ENCODE measurements around the gene SPDYE3. TPM values are rescaled to one million over a fixed set of nuclear protein-coding genes. Genes with fewer than 3 reads are reported as not detected.
"Not testable (repeated sequence)": the region's sequence is repeated elsewhere in the genome, so short reads cannot be mapped to it uniquely, and the experiment has no call there.

The SPDYE3 gene, protein sequence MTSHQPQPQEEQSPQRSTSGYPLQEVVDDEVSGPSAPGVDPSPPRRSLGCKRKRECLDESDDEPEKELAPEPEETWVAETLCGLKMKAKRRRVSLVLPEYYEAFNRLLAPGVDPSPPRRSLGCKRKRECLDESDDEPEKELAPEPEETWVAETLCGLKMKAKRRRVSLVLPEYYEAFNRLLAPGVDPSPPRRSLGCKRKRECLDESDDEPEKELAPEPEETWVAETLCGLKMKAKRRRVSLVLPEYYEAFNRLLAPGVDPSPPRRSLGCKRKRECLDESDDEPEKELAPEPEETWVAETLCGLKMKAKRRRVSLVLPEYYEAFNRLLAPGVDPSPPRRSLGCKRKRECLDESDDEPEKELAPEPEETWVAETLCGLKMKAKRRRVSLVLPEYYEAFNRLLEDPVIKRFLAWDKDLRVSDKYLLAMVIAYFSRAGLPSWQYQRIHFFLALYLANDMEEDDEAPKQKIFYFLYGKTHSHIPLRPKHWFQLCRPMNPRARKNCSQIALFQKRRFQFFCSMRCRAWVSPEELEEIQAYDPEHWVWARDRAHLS
- polyA plus RNA-seq (ENCODE audit: insufficient read length in 4 of 4) = 1 to 10 TPM; 6.9 to 7.8 (median 7.7) TPM

DNA sequence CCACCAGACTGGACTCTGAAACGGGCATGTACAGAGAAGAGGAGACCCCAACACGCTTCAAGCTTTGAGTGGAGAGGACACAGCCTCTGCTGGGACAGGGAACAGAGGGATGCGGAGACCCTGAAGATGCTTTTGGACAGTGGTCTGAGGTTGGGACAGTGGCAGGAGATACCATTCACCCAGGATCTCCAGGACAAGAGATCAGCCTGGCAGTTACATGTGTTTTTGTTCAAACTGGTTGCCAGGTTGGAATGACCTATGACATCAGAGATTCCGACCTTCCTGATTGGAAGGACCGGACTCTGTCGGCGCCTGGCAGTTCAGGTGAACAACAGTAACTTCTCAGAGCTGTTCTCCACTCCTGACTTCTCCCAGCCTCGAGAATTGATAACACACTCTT is at the start of gene SPDYE3:
Gene SPDYE3, plus strand, starts transcription at position 301 of the 400 bp plus-strand sequence. CDS start 184 bp downstream, outside the sequence.
- DNase-seq (ENCODE audit: low read depth in 4 of 4, low spot score in 3 of 4) = not testable (repeated sequence)

DNA sequence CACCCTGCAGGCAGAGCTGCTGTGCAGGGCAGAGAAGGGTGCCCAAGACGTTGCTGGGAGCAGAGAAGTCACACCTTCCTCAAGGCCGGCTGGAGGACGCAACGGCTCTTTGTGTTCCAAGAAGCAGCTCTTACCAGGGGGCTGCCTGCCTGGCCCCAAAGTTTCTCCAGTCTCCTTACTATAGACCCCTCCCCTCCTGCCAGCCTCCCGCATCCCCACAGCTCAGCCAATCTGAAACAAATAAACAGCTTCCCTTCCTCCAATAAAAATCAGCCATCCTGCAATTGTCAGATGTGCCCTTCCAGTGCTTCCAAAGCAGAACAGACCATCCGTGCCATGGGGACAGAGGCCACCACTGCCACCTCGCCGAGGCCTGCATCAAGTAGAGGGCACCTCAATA is 47.5 kb upstream of the SPDYE3 start:
- DNase-seq (ENCODE audit: low read depth in 4 of 4, low spot score in 3 of 4) = not testable (repeated sequence)

DNA sequence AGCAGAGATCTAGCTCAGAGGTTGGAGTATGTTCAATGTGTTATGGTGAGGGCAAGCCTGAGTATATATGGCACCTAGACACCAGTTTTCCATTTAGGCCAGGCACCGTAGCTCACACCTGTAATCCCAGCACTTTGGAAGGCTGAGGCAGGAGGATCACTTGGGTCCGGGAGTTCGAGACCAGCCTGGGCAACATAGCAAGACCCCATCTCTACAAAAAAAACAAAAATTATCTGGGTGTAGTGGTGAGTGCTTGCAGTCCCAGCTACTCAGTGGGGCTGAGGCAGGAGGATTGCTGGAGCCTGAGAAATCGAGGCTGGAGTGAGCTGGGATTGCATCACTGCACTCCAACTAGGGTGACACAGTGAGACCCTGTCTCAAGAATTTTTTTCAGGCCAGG is 44.6 kb upstream of the SPDYE3 start:
- DNase-seq (ENCODE audit: low read depth in 4 of 4, low spot score in 3 of 4) = not testable (repeated sequence)

DNA sequence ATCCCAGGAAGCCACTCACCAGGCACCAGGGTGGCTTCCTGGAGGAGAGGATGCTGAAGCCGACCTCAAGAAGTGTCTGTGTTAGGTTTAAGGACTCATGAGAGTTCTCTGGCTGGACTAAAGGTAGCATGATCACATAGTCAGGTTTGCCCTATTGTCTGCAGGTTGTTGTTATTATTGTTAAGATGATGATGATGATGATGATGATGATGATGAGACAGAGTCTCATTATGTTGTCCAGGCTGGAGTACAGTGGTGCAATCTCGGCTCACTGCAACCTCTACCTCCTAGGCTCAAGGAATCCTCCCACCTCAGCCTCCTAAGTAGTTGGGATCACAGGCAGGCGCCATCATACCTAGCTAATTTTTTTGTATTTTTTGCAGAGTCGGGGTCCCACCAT is 43.3 kb upstream of the SPDYE3 start:
- not testable (repeated sequence) for DNase-seq (ENCODE audit: low read depth in 4 of 4, low spot score in 3 of 4)

DNA sequence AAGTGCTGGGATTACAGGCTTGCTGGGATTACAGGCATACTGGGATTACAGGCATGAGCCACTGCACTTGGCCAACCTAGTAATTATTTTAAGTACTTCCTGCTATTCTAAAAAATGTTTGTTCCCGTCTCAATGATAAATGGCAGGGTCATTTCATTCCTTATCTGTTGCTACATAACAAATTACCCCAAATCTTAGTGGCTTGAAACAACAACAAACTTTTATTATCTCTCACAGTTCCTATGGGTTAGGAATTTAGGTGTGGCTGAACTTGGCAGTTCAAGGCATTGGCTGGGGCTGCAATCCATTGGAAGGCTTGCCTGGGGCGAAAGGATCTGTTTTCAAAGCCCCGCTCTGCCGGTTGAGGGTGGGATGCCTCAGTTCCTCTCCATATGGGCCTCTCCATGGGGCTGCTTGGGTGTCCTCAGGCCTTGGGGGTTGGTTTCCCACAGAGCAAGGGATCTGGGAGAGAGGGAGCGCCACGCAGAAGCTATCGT is 42.8 kb upstream of the SPDYE3 start:
- DNase-seq (ENCODE audit: low read depth in 4 of 4, low spot score in 3 of 4) = not testable (repeated sequence)

DNA sequence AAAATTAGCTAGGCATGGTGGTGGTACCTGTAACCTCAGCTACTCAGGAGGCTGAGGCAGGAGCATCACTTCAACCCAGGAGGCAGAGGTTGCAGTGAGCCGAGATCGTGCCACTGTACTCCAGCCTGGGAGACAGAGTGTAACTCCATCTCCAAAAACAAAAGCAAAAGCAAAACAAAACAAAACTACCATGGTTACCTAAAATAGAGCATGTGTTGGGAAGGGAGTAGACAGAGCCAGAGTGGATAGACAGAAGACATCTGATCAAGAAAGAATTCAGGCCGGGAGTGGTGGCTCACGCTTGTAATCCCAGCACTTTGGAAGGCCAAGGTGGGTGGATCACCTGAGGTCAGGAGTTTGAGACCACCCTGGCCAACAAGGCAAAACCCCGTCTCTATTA is 41.7 kb upstream of the SPDYE3 start:
- not testable (repeated sequence) for DNase-seq (ENCODE audit: low read depth in 4 of 4, low spot score in 3 of 4)

DNA sequence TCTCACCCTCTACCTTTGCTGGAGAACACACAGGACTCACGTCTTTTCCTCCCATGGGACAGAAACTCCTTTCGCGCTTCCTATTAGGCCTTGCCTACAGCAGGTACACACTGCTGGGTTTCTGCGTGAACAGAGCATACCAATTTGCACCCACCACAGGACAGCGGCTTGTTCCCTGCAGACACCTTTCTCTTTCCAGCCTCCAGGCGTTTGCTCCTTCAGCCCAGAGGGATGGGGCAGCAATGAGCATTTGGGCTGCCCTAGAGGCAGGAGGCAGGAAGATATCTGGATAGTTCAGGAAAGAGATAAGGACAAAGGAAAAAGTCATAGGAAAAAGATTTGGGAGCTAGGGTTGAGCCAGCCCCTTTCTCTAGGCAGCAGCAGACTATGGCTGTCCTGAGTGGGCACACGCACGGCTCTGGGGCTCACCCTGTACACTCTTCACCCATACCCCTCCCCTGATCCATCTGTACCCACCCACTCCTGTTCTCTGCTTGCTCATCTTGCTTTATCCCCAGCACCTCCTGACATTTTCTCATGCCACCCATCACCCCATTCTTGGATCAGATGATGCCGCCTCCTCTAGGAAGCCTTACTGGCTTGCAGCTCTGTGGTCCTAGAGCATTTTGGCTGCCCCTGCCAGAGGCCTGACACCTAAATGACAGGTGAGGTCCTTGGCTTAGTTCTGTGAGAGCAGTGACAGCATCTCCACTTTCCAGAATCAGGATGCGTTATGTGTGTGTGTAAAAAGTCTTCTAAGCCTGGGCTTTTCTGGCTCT is 40.7 kb upstream of the SPDYE3 start:
- no peak for DNase-seq (ENCODE audit: low read depth in 4 of 4, low spot score in 3 of 4)

DNA sequence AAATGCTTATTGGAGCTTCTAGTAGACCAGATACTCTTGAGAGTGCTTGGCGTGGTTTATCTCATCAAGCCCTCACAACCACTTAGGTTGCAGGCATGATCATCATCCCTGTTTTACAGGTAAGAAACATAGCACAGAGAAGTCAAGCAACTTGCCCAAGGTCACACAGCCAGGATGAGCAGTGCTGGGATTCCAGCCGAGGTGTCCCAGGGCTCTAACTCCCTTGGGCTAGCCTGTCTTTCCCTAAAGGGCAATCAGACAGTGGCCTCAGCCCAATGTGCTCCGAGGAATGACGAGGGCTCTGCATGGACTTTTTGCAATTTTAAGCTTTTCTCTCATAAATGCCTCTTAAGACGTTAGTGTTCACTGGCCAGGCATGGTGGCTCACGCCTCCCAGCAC is 39.9 kb upstream of the SPDYE3 start:
- no peak for DNase-seq (ENCODE audit: low read depth in 4 of 4, low spot score in 3 of 4)

DNA sequence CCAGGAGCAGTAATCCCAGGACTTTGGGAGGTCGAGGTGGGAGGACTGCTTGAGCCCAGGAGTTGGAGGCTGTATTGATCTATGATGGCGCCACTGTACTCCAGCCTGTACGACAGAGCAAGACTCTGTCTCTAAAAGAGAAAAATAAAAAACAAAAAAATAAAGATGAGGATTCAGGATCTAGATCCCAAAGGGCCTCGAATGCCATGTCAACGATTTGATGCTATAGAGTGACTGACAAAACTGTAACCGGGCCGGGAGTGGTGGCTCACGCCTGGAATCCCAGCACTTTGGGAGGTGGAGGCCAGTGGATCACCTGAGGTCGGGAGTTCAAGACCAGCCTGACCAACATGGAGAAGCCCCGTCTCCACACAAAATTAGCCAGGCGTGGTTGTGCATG is 38.6 kb upstream of the SPDYE3 start:
- not testable (repeated sequence) for DNase-seq (ENCODE audit: low read depth in 4 of 4, low spot score in 3 of 4)

DNA sequence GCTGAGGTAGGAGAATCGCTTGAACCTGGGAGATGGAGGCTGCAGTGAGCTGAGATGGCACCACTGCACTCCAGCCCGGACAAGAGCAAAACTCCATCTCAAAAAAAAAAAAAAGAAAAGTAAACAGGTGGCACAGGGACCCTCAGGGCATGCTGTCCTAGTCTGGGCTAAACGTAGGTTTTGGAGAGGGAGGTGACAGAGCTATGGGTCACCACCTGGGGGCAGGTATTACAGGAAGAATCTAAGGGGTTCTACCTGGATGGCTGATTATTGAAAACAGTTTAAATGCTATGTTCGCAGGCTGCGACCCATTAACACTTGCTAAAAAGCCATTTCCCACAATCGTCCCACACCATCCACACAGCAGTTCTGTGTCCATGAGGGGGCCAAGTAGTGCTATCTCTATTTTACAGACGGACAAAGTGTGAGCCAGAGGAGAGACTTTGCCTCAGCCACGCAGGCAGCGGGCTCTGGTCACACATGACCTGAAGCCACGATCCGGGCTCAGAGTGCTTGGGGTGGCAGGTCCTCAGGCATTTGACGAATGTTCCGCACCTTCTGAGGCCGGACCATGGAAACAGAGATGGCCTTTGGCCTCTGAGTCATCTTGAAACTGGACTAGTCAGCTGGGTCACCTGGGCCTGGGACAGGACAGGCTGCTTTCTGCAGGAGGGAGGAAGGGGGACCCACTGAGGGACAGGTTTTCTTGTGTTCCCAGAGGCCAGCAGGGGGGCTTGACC is 38.0 kb upstream of the SPDYE3 start:
- DNase-seq (ENCODE audit: low read depth in 4 of 4, low spot score in 3 of 4) = not testable (repeated sequence)

DNA sequence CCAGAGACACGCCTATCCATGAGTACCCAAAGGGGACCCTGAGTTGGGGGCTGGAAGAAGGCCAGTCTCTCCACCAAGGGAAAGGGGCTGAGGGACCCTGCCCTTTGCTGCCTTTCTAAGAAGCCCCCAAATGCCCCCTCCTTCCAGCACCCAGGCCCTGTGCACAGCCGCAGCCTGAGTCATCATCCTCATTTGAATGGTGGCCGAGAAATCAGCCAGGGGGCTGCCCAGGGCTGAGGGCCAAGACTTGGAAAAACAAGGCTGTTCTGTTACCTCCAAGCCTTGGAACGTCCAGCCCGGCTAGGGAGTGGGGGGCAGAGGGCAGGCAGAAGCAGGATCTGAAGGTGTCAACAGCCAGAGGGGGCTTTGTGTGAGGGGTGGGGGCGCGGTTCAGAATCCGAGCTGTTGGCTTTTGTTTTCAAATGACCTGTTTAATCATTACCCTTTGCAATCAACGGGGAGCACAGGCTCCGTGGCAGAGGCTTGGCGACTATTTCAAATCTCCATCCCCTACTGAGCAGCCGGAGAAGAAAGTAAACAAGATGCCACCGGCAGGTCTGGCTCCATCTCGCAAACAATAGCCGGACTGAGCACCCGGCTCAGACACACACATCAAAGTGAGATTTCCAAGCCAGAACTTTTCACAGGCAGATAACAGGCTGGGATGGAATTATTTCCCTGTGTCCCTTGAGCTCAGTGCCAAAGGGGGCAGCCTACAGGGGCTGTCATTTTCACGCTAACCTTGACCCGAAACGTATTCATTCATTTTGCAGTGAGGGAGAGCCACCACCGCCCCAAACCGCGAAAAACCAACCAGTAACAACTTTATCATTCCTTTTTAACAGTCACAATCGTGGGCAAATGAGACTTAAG is 37.2 kb upstream of the SPDYE3 start:
- not testable (repeated sequence) for DNase-seq (ENCODE audit: low read depth in 4 of 4, low spot score in 3 of 4)

DNA sequence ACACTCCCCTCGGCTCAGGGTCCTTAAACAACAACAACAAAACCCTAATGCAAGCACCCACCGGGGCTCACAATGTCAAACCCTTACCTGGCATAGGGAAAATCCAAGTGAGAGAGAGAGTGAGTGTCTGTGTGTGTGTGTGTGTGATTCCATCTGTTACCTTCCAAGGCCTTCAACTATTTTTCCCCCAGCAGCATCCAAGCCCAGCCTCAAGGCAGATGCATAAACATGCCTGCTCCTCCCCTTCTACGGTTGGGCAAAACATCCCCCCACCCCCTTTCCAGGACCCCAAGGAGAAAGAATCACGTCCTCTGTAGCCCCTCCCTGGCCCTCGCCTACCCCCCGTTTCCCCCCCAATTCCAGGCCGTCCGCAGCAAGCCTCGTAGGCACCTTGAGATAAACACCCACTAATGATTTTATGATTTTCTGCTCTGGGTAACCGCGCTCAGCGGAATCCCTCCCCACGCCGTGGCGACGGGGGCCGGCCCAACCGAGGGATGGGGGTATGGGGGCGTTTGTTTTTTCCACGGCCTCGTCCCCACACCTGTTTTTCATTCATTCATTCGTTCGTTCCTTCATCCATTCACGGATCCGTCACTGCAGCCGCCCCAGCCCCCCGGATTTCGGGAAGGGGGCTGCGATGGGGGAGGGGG is 36.4 kb upstream of the SPDYE3 start:
- not testable (repeated sequence) for DNase-seq (ENCODE audit: low read depth in 4 of 4, low spot score in 3 of 4)

DNA sequence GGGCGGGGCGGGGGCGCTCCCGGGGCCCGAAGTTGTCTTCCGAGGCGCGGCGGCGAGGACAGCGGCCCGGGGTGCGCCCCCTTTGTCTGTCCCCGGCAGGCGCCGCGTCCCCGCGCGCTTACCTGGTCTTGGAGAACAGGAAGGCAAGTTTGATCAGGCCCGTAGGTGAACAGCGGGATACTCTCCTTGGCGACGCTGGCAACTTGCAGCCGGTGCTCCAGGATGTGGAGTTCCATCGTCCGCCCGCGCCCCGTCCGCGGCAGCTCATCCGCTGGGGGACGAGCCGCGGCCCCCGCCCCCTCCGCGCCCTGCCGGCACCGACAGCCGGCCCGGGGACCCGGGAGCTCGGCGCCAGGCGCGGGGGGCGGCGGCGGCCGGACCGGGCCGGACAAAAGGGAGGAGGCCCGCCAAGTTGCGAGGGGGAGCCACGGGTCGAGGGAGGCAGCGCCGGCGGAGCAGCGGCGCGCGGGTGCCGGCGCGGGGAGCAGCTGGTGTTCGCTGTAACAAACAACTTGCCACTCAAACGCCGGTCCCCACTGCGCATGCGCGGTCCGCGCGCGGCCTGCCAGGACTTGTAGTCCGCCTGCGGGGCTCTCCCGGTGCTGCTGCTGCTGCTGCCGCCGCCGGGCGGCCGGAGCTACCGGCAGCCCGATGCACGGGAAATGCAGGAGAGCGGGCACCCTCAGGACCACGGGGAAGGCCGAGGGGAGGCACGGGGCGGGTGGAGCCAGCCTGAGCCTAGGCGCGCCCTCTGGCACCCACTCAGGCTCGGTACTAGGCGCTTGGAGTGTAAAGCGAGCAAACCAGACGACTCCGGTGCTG is 35.6 kb upstream of the SPDYE3 start:
- peak; percentile 91 to 95 (median 92) for DNase-seq (ENCODE audit: low read depth in 4 of 4, low spot score in 3 of 4)

DNA sequence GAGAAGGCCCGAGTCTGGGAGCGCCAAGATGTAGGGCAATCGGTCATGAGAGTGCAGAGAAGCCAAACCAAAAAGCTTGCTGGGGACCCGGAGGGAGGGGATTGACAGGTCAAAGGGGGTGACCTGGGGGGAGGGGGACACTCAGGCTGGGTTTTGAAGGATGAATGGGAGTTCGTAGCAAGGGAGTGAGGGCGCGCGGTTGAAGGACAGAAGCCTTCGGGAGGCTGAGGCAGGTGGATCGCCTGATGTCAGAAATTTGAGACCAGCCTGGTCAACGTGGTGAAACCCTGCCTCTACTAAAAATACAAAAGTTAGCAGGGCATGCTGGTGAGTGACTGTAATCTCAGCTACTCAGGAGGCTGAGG is 35.0 kb upstream of the SPDYE3 start:
- not testable (repeated sequence) for DNase-seq (ENCODE audit: low read depth in 4 of 4, low spot score in 3 of 4)

DNA sequence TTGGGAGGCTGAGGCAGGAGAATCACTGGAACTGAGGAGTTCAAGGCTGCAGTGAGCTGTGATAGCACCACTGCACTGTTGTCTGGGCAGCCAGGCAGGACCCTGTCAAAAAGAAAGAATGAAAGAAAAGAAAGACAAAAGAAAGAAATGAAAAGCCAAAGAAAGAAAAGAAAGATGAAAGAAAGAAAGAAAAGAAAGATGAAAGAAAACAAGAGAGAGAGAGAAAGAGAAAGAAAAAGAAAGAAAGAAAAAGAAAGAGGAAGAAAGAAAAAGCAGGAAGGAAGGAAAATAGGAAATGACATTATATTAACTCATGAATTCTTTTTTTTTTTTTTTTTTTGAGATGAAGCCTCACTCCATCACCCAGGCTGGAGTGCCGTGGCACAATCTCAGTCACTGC is 32.4 kb upstream of the SPDYE3 start:
- no peak for DNase-seq (ENCODE audit: low read depth in 4 of 4, low spot score in 3 of 4)

DNA sequence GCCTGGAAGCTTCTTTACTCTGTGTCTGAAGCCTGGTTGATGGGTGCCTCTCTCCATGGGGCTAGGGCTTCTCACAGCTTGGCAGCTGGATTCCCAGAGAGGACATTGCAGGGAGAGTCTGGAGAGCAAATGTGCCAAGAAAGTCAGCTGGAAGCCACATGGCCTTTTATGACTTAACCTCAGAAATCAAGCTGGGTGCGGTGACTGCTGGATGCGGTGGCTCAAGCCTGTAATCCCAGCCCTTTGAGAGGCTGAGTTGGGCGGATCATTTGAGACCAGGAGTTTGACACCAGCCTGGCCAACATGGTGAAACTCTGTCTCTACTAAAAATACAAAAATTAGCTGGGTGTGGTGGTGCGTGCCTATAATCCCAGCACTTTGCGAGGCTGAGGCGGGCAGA is 31.4 kb upstream of the SPDYE3 start:
- not testable (repeated sequence) for DNase-seq (ENCODE audit: low read depth in 4 of 4, low spot score in 3 of 4)

DNA sequence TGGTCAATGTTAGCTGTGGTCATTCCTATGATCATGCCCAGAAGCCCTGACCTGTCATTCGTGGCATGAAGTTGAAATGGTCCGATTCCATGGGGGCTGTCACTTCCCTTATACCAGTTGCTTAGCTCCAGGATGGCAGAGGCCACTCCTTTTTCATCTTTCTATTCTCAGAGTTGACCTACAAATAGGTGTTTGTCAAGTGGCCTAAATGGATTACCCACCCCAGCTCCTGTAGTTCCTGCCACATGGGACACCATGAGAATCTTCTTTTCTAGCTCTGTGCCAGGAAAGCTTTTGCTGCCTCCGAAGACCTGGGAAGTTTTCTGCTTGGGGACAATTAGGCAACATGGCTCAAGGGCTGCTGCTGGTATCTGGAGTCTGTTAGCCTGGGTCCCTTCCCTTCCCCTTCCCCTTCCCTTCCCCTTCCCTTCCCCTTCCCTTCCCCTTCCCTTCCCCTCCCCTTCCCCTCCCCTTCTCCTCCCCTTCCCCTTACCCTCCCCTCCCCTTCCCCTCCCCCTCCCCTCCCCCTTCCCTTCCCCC is 25.4 kb upstream of the SPDYE3 start:
- DNase-seq (ENCODE audit: low read depth in 4 of 4, low spot score in 3 of 4) = not testable (repeated sequence)

DNA sequence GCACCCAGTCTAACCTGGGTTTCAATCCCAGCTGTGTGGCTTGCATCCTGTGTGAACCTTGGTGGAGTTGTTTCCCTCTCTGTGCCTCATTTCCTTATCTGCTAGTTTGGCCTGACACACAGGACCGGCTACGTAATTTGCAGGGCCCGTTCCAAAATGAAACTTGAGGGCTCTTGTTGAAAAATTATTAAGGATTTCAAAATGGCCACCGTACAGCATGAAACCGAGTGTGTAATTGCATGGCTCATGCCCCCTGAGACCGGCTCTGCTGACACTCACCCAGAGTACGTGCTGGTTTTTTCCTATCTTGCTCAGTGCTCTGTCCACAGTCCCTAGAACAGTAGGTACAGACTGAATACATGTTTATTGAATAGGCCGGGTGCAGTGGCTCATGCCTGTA is 24.4 kb upstream of the SPDYE3 start:
- DNase-seq (ENCODE audit: low read depth in 4 of 4, low spot score in 3 of 4) = not testable (repeated sequence)

All from right renal pelvis (tissue), 4 donors.